HFF-Myc (cell line): ENCODE results near the gene KIF1B.

Source experiments
- DNase-seq: peaks from one replicate; pipeline ENCODE4 v3.0.0-alpha.2; 2011; ENCODE audit warnings: low read depth; ENCODE audit errors: extremely low read depth
- H3K4me3 ChIP-seq: replicated peaks from 2 replicates; pipeline ENCODE4 v1.5.1; 2011; ENCODE audit warnings: low read depth, mild to moderate bottlenecking, control low read depth, low read length
- TF ChIP-seq, protein P1 (sequence below): IDR thresholded peaks from 2 replicates; pipeline ENCODE4 v1.5.1; 2012; ENCODE audit warnings: mild to moderate bottlenecking, low read depth, low read length, control low read depth; ENCODE audit errors: missing control alignments

KIF1B gene

DNA sequence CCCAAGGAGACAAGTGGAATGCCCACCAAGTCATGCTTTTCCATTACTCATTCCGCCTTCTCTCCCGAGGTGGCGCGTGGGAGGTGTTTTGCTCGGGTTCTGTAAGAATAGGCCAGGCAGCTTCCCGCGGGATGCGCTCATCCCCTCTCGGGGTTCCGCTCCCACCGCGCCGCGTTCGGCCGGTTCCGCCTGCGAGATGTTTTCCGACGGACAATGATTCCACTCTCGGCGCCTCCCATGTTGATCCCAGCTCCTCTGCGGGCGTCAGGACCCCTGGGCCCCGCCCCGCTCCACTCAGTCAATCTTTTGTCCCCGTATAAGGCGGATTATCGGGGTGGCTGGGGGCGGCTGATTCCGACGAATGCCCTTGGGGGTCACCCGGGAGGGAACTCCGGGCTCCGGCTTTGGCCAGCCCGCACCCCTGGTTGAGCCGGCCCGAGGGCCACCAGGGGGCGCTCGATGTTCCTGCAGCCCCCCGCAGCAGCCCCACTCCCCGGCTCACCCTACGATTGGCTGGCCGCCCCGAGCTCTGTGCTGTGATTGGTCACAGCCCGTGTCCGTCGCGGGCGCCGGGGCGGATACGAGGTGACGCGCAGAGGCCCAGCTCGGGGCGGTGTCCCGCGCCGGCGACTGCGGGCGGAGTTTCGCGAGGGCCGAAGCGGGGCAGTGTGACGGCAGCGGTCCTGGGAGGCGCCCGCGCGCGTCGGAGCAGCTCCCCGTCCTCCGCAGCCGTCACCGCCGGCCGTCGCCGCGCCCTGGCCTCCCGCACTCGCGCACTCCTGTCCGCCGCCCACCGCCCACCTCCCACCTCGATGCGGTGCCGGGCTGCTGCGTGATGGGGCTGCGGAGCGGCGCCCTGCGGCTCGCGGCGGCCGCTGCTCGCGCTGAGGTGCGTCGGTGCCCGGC, at the start of gene KIF1B:
KIF1B (plus strand) TSS at position 666 of the 906 bp plus-strand sequence. CDS start 21,759 bp downstream, outside the sequence.
- peak within 1 kb of the TSS; percentile 99 for H3K4me3 ChIP-seq
- TF ChIP-seq, protein P1, sequence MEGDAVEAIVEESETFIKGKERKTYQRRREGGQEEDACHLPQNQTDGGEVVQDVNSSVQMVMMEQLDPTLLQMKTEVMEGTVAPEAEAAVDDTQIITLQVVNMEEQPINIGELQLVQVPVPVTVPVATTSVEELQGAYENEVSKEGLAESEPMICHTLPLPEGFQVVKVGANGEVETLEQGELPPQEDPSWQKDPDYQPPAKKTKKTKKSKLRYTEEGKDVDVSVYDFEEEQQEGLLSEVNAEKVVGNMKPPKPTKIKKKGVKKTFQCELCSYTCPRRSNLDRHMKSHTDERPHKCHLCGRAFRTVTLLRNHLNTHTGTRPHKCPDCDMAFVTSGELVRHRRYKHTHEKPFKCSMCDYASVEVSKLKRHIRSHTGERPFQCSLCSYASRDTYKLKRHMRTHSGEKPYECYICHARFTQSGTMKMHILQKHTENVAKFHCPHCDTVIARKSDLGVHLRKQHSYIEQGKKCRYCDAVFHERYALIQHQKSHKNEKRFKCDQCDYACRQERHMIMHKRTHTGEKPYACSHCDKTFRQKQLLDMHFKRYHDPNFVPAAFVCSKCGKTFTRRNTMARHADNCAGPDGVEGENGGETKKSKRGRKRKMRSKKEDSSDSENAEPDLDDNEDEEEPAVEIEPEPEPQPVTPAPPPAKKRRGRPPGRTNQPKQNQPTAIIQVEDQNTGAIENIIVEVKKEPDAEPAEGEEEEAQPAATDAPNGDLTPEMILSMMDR, result peak; percentile 93
- DNase-seq, result peak; percentile 84

GRCh38 chr1:10160907-10161490, 49.4 kb upstream of the KIF1B start:
- TF ChIP-seq, protein P1, result no peak
- H3K4me3 ChIP-seq, result no peak overlapping the region
- DNase-seq, result no peak

GRCh38 chr1:10161541-10162290, 48.7 kb upstream of the KIF1B start:
- TF ChIP-seq, protein P1, result no peak
- no peak for DNase-seq
- H3K4me3 ChIP-seq, result no peak overlapping the region

GRCh38 chr1:10168912-10169514, 41.4 kb upstream of the KIF1B start:
- no peak overlapping the region for H3K4me3 ChIP-seq
- DNase-seq, result no peak
- TF ChIP-seq, protein P1, result no peak

- no peak for DNase-seq
- no peak overlapping the region for H3K4me3 ChIP-seq
- TF ChIP-seq, protein P1, result no peak
Measured at GRCh38 chr1:10170239-10170574, 40.2 kb upstream of the KIF1B start.

DNA sequence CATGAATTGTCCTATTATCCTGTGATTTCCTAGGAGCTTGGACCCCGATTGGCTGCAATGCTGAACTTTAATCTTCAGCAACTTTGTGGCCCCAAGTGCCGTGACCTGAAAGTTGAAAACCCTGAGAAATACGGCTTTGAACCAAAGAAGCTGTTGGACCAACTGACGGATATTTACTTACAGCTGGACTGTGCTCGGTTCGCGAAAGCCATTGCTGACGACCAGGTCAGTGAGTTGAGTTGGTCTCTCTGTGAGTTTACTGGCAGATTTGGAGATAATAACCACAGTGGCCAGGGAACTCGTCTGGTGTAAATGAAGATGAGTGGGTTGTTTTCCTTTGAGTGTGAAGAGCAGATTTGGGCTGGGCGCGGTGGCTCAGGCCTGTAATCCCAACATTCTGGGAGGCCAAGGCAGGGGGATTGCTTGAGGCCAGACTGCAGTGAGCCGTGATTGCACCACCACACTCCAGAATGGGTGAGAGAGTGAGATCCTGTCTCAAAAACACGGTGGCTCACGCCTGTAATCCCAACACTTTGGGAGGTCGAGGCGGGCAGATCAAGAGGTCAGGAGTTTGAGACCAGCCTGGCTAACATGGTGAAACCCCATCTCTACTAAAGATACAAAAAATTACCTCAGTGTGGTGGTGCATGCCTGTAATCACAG, 39.1 kb upstream of the KIF1B start:
- TF ChIP-seq, protein P1, result no peak
- no peak overlapping the region for H3K4me3 ChIP-seq
- no peak for DNase-seq
